Measurements from ENCODE around the gene PLXNA2. TPM values are rescaled to one million over a fixed set of nuclear protein-coding genes. Genes with fewer than 3 reads are reported as not detected.

Gene PLXNA2
- 2.6 to 5.0 TPM (median 4.6 TPM) in 5 replicates for total RNA-seq (2022; extraction: Qiagen RNA extraction)

GRCh38 chr1:208243967-208244916, at the start of gene PLXNA2:
PLXNA2 (minus strand) TSS chr1:208244384; CDS start chr1:208217922, 26,462 bp downstream.

All from A549 treated with dexamethasone at 1 μM for 4 hours (cell line).